IMR-90 (cell line): ENCODE results near the gene PGF. TPM values are rescaled to one million over a fixed set of nuclear protein-coding genes. Genes with fewer than 3 reads are reported as not detected.

Source experiments
- ATAC-seq: fragments of 200-7000 bp; cut with Tn5 transposase; 2 replicates; pipeline ENCODE4 v1.9.1; 2020; ENCODE audit warnings: low read depth, mild to moderate bottlenecking, moderate library complexity
- BruUV-seq: library from RNA; stranded (reverse); fragments of 400-500 nt; replicated peaks from 2 replicates; lab custom pipeline; 2021; lab: Mats Ljungman, UMichigan
- CTCF ChIA-PET: fragments of 300-600 bp; formaldehyde crosslinking; extraction: SDS; loops from one replicate; lab custom pipeline; 2021; ENCODE audit warnings: antibody characterized with exemption; lab: Yijun Ruan, JAX
- POLR2A ChIA-PET: fragments of 300-600 bp; sonication (Branson Sonifier 250); formaldehyde crosslinking; loops from one replicate; lab custom pipeline; 2022; ENCODE audit warnings: antibody characterized with exemption; ENCODE audit not compliant: unreplicated experiment; lab: Charles Lee
- DNase-seq: peaks from one replicate; pipeline ENCODE4 v3.0.0; 2013
- H2AFZ ChIP-seq: replicated peaks from 2 replicates; pipeline ENCODE3; 2013; ENCODE audit warnings: low read length, mild to moderate bottlenecking; ENCODE audit not compliant: poor library complexity
- H2AK5ac ChIP-seq: 2 replicates; pipeline ENCODE4 v1.6.1; 2013; ENCODE audit warnings: low read depth, low read length, inconsistent platforms
- H2AK9ac ChIP-seq: replicated peaks from 2 replicates; pipeline ENCODE3; 2013; ENCODE audit warnings: mild to moderate bottlenecking, low read depth, low read length, moderate library complexity; ENCODE audit not compliant: poor library complexity
- H2BK120ac ChIP-seq: 2 replicates; pipeline ENCODE4 v1.6.1; 2013; ENCODE audit warnings: low read depth, low read length, inconsistent platforms
- H2BK15ac ChIP-seq: 3 replicates; pipeline ENCODE4 v1.6.1; 2013; ENCODE audit warnings: low read depth, low read length, inconsistent platforms
- H2BK20ac ChIP-seq: 2 replicates; pipeline ENCODE4 v1.6.1; 2013; ENCODE audit warnings: low read depth, mild to moderate bottlenecking, inconsistent platforms, low read length, moderate library complexity
- H2BK5ac ChIP-seq: 2 replicates; pipeline ENCODE4 v1.6.1; 2013; ENCODE audit warnings: mild to moderate bottlenecking, low read depth, low read length, inconsistent platforms; ENCODE audit not compliant: poor library complexity, severe bottlenecking
- H3K14ac ChIP-seq: replicated peaks from 2 replicates; pipeline ENCODE4 v1.6.1; 2013; ENCODE audit warnings: low read depth, low read length, inconsistent platforms
- H3K18ac ChIP-seq: 2 replicates; pipeline ENCODE4 v1.6.1; 2013; ENCODE audit warnings: low read depth, low read length, control low read depth
- H3K23ac ChIP-seq: 2 replicates; pipeline ENCODE4 v1.6.1; 2013; ENCODE audit warnings: low read depth, low read length, inconsistent platforms
- H3K27ac ChIP-seq: 2 replicates; pipeline ENCODE4 v1.5.1; 2013; ENCODE audit warnings: mild to moderate bottlenecking, control low read depth, low read length; ENCODE audit not compliant: insufficient read depth
- H3K27me3 ChIP-seq: 2 replicates; pipeline ENCODE4 v1.6.1; 2013; ENCODE audit warnings: low read length; ENCODE audit not compliant: control insufficient read depth, insufficient read depth
- H3K36me3 ChIP-seq: 2 replicates; pipeline ENCODE4 v1.6.1; 2013; ENCODE audit warnings: low read length, mixed read lengths; ENCODE audit not compliant: control insufficient read depth, insufficient read depth
- H3K4ac ChIP-seq: 2 replicates; pipeline ENCODE4 v1.6.1; 2013; ENCODE audit warnings: low read depth, low read length, inconsistent platforms
- H3K4me1 ChIP-seq: 2 replicates; pipeline ENCODE4 v1.6.1; 2013; ENCODE audit warnings: low read length, mixed read lengths; ENCODE audit not compliant: control insufficient read depth, insufficient read depth
- H3K4me2 ChIP-seq: 2 replicates; pipeline ENCODE4 v1.6.1; 2013; ENCODE audit warnings: low read depth, mild to moderate bottlenecking, control low read depth, low read length, moderate library complexity
- H3K4me3 ChIP-seq: 2 replicates; pipeline ENCODE4 v1.5.1; 2013; ENCODE audit warnings: low read depth, mild to moderate bottlenecking, control low read depth, low read length, moderate library complexity; ENCODE audit not compliant: insufficient read depth
- H3K56ac ChIP-seq: 2 replicates; pipeline ENCODE4 v1.6.1; 2013; ENCODE audit warnings: low read length, inconsistent platforms; ENCODE audit not compliant: insufficient read depth; ENCODE audit errors: extremely low read depth
- H3K79me1 ChIP-seq, 2 experiments: 2 replicates each; pipeline ENCODE4 v1.6.1; 2013; ENCODE audit warnings: low read length in 2 of 2, inconsistent platforms in 1 of 2, low read depth in 1 of 2
- H3K9ac ChIP-seq: 2 replicates; pipeline ENCODE4 v1.6.1; 2013; ENCODE audit warnings: low read depth, low read length, control low read depth
- H3K9me1 ChIP-seq: 2 replicates; pipeline ENCODE4 v1.6.1; 2013; ENCODE audit warnings: low read length, inconsistent platforms; ENCODE audit not compliant: insufficient read depth
- H3K9me3 ChIP-seq: 2 replicates; pipeline ENCODE4 v1.6.1; 2013; ENCODE audit warnings: low read length; ENCODE audit not compliant: control insufficient read depth, insufficient read depth
- H4K20me1 ChIP-seq: 2 replicates; pipeline ENCODE4 v1.6.1; 2013; ENCODE audit warnings: low read length, inconsistent platforms; ENCODE audit not compliant: insufficient read depth
- H4K5ac ChIP-seq: 2 replicates; pipeline ENCODE4 v1.6.1; 2013; ENCODE audit warnings: mild to moderate bottlenecking, low read depth, low read length, control low read depth
- H4K8ac ChIP-seq, 2 experiments: 2 replicates each; pipeline ENCODE4 v1.6.1; 2013; ENCODE audit warnings: low read depth in 2 of 2, low read length in 2 of 2, control low read depth in 1 of 2, inconsistent platforms in 1 of 2
- H4K91ac ChIP-seq: 2 replicates; pipeline ENCODE4 v1.6.1; 2013; ENCODE audit warnings: low read depth, low read length, inconsistent platforms; ENCODE audit not compliant: insufficient read depth
- CEBPB ChIP-seq: IDR thresholded peaks from 2 replicates; pipeline ENCODE4 v1.6.1; 2012; ENCODE audit warnings: low read depth, low read length, improper control_type of control experiment
- FOS ChIP-seq: fragments of 150-350 bp; IDR thresholded peaks from 2 replicates; pipeline ENCODE4 v1.6.1; 2016; ENCODE audit warnings: low read depth, low read length
- NFE2L2 ChIP-seq: fragments of 150-350 bp; IDR thresholded peaks from 2 replicates; pipeline ENCODE4 v1.6.1; 2016; ENCODE audit warnings: low read depth, mild to moderate bottlenecking, low read length
- POLR2A ChIP-seq: IDR thresholded peaks from 2 replicates; pipeline ENCODE4 v1.6.1; 2012; ENCODE audit warnings: mild to moderate bottlenecking, low read depth, low read length
- RAD21 ChIP-seq: IDR thresholded peaks from 2 replicates; pipeline ENCODE4 v1.6.1; 2012; ENCODE audit warnings: low read length, improper control_type of control experiment
- RFX5 ChIP-seq: IDR thresholded peaks from 2 replicates; pipeline ENCODE4 v1.8.0; 2012; ENCODE audit warnings: low read depth, mild to moderate bottlenecking, low read length, moderate library complexity
- WGBS, 2 experiments: methylation state at CpG; one replicate each; pipeline versions ENCODE4 v1.1.5 to v1.1.7; 2013; ENCODE audit warnings: missing lambda C conversion rate in 2 of 2; ENCODE audit not compliant: insufficient read length in 1 of 2; ENCODE audit errors: extremely low coverage in 2 of 2; 5-methylcytosine and 5-hydroxymethylcytosine counted together
- dilution Hi-C: fragments of 300-500 bp; cut with HindIII; formaldehyde crosslinking; loops from one replicate; pipeline ENCODE4 v1.14.3; 2018; ENCODE audit warnings: low sequenced_read_pairs; ENCODE audit not compliant: unreplicated experiment
- in situ Hi-C: fragments of 300-500 bp; cut with MboI; formaldehyde crosslinking; loops from 3 replicates; pipeline ENCODE4 v1.14.3; 2019; ENCODE audit warnings: low sequenced_read_pairs, inconsistent platforms, mixed read lengths
- intact Hi-C: fragments of 100-400 bp; cut with micrococcal nuclease; formaldehyde crosslinking; loops from 2 replicates; pipeline ENCODE4 v1.10.0; 2022
- polyA plus RNA-seq, 3 experiments: library from polyadenylated mRNA; depleted of rRNA; stranded (reverse); fragments of >200 nt; gene quantifications; 2 replicates each; pipeline ENCODE4 v1.2.3, GENCODE V29; 2012; ENCODE audit warnings: low replicate concordance in 1 of 3
- total RNA-seq: library from RNA; depleted of rRNA; stranded (reverse); fragments of >200 nt; gene quantifications from 2 replicates; pipeline ENCODE4 v1.2.3, GENCODE V29; 2012
- TF ChIP-seq, protein P1 (sequence below): fragments of 150-350 bp; IDR thresholded peaks from 2 replicates; pipeline ENCODE4 v1.6.1; 2016; ENCODE audit warnings: low read depth, mild to moderate bottlenecking, low read length, moderate library complexity, borderline replicate concordance
- TF ChIP-seq, protein P2 (sequence below): conservative IDR thresholded peaks from 2 replicates; pipeline ENCODE4 v1.5.1; 2012; ENCODE audit warnings: mild to moderate bottlenecking, low read depth, low read length, improper control_type of control experiment
- TF ChIP-seq, protein P3 (sequence below): fragments of 150-350 bp; IDR thresholded peaks from 2 replicates; pipeline ENCODE4 v1.6.1; 2017; ENCODE audit warnings: mild to moderate bottlenecking, antibody characterized with exemption, low read length, low read depth

PGF gene
- total and polyA plus RNA-seq, 2 of the 4 experiments (the other 2 are of a cell fraction), result 0.36 to 0.39 TPM

DNA sequence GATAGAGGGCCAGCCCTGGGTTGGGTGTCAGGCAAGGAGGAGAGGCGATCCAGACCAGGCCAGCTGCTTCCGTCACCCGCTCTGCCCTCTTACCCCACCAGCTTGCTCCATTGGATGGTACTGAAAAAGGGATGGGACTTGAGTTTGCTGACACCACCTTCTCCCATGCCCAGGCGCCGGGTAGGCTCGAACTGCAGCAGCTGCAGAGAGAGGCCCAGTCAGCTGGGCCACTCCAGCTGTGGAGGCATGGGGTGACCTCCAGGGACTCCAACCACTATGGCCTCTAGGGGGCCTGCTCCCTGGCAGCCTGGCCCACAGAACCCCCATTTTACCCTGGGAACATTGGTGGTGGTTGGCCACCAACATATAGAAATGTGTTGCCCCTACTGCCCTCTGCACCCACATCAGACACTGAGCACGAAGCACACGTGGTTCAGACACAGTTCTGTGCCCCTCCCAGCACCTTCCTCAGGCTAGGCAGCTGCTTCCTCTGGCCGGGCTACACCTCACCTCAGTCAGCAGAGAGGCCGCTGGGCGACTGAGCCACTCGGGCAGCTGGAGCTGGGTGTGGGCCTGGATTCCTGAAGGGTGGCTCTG is 48.4 kb downstream of the PGF start:
- peaks cover 3% of the 10 kb centered on the region; the same call in 1 of the 2 replicates for H3K9me1 ChIP-seq
- no peaks in the 10 kb centered on the region; the same call in 1 of the 2 replicates for H3K4me1 ChIP-seq
- no peak overlapping the region for H3K9ac ChIP-seq
- H3K23ac ChIP-seq, result no peak overlapping the region
- H2AFZ ChIP-seq, result no peak overlapping the region
- H3K36me3 ChIP-seq, result peaks cover 16% of the 10 kb centered on the region
- H3K14ac ChIP-seq, result no peak overlapping the region
- H2AK9ac ChIP-seq, result no peak overlapping the region
- H3K56ac ChIP-seq, result no peak overlapping the region
- H3K79me1 ChIP-seq, result no peaks in the 10 kb centered on the region
- in situ Hi-C loops, result no loop called here
- no peak overlapping the region for H3K4ac ChIP-seq
- no peak overlapping the region for H2BK15ac ChIP-seq
- ChIA-PET CTCF (interaction anchor here (1.2 to 2.9 kb wide), 4 partner anchors 17 to 181 kb away, joined by 4 to 46 read pairs (median 6); no protein-coding TSS in a partner anchor), POLR2A (interaction anchor here (0.6 kb wide), 1 partner anchor 214 kb away, joined by 6 read pairs; no protein-coding TSS in a partner anchor)
- H2BK120ac ChIP-seq, result no peak overlapping the region
- no peak overlapping the region for H3K4me2 ChIP-seq
- no peak overlapping the region for H4K5ac ChIP-seq
- no peak overlapping the region for H4K91ac ChIP-seq
- H3K9me3 ChIP-seq, result no peaks in the 10 kb centered on the region
- dilution Hi-C loops, result no loop called here
- H3K27ac ChIP-seq, result no peak overlapping the region
- no peak for TF ChIP-seq RAD21
- no peak for TF ChIP-seq POLR2A
- TF ChIP-seq NFE2L2, result no peak
- TF ChIP-seq, protein P1, sequence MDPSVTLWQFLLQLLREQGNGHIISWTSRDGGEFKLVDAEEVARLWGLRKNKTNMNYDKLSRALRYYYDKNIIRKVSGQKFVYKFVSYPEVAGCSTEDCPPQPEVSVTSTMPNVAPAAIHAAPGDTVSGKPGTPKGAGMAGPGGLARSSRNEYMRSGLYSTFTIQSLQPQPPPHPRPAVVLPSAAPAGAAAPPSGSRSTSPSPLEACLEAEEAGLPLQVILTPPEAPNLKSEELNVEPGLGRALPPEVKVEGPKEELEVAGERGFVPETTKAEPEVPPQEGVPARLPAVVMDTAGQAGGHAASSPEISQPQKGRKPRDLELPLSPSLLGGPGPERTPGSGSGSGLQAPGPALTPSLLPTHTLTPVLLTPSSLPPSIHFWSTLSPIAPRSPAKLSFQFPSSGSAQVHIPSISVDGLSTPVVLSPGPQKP, result no peak
- TF ChIP-seq, protein P2, sequence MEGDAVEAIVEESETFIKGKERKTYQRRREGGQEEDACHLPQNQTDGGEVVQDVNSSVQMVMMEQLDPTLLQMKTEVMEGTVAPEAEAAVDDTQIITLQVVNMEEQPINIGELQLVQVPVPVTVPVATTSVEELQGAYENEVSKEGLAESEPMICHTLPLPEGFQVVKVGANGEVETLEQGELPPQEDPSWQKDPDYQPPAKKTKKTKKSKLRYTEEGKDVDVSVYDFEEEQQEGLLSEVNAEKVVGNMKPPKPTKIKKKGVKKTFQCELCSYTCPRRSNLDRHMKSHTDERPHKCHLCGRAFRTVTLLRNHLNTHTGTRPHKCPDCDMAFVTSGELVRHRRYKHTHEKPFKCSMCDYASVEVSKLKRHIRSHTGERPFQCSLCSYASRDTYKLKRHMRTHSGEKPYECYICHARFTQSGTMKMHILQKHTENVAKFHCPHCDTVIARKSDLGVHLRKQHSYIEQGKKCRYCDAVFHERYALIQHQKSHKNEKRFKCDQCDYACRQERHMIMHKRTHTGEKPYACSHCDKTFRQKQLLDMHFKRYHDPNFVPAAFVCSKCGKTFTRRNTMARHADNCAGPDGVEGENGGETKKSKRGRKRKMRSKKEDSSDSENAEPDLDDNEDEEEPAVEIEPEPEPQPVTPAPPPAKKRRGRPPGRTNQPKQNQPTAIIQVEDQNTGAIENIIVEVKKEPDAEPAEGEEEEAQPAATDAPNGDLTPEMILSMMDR, result 0 out of 2 replicates have a peak, but pooled peaks have one; percentile 5
- TF ChIP-seq, protein P3, sequence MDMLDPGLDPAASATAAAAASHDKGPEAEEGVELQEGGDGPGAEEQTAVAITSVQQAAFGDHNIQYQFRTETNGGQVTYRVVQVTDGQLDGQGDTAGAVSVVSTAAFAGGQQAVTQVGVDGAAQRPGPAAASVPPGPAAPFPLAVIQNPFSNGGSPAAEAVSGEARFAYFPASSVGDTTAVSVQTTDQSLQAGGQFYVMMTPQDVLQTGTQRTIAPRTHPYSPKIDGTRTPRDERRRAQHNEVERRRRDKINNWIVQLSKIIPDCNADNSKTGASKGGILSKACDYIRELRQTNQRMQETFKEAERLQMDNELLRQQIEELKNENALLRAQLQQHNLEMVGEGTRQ, result no peak
- no peak for TF ChIP-seq FOS
- no peak for TF ChIP-seq CEBPB
- no peak for TF ChIP-seq RFX5
- no peak overlapping the region for H3K4me3 ChIP-seq
- no TSS peak for BruUV-seq
- no peak overlapping the region for H2BK20ac ChIP-seq
- H2BK5ac ChIP-seq, result no peak overlapping the region
- H4K8ac ChIP-seq, result no peak overlapping the region
- 0 out of 2 replicates have a peak overlapping the region, but pooled peaks have one; percentile 21 for H2AK5ac ChIP-seq
- 100% methylated on average over 2 of the region's 12 CpGs; no CpG with 5 or more reads in 1 of the 2 experiments for WGBS, 2 experiments
- peaks cover 8% of the 10 kb centered on the region for H4K20me1 ChIP-seq
- H3K27me3 ChIP-seq, result no peaks in the 10 kb centered on the region
- no peak for DNase-seq
- ATAC-seq, result no peak
- no peak overlapping the region for H3K18ac ChIP-seq
- intact Hi-C loops, result no loop called here
